Ectodermal cell (in vitro differentiated cells): Measurements from ENCODE around the gene CDH24.

Source experiments
- H3K27ac ChIP-seq: 2 replicates; pipeline ENCODE4 v1.7.0; 2013; ENCODE audit warnings: mild to moderate bottlenecking, low read depth, low read length; ENCODE audit not compliant: insufficient read depth, poor library complexity, severe bottlenecking
- H3K27me3 ChIP-seq: 2 replicates; pipeline ENCODE4 v1.7.0; 2013; ENCODE audit warnings: mild to moderate bottlenecking, low read length; ENCODE audit not compliant: insufficient read depth, control insufficient read depth, poor library complexity, severe bottlenecking
- H3K36me3 ChIP-seq: one replicate; pipeline ENCODE4 v1.7.0; 2013; ENCODE audit warnings: low read length; ENCODE audit not compliant: control insufficient read depth, insufficient read depth
- H3K4me1 ChIP-seq: one replicate; pipeline ENCODE4 v1.7.0; 2013; ENCODE audit warnings: low read length; ENCODE audit not compliant: control insufficient read depth, insufficient read depth
- H3K4me3 ChIP-seq: 2 replicates; pipeline ENCODE4 v1.7.0; 2013; ENCODE audit warnings: low read depth, low read length, control low read depth; ENCODE audit not compliant: insufficient read depth
- H3K9me3 ChIP-seq: 2 replicates; pipeline ENCODE4 v1.7.0; 2013; ENCODE audit warnings: mild to moderate bottlenecking, low read length, moderate library complexity; ENCODE audit not compliant: control insufficient read depth
- WGBS, 2 experiments: methylation state at CpG; one replicate each; pipeline ENCODE4 v1.1.7; 2013; ENCODE audit warnings: missing lambda C conversion rate in 2 of 2; 5-methylcytosine and 5-hydroxymethylcytosine counted together

Gene CDH24

GRCh38 chr14:23091294-23092225 lies 34.2 kb upstream of the CDH24 start:
- Histone ChIP-seq H3K36me3 (peaks cover 38% of the 10 kb centered on the region), H3K4me3 (no peak overlapping the region), H3K27me3 (no peaks in the 10 kb centered on the region), H3K27ac (no peak overlapping the region), H3K4me1 (peaks cover 14% of the 10 kb centered on the region), H3K9me3 (no peaks in the 10 kb centered on the region)
- WGBS, 2 experiments, result 86 to 87% methylated on average over 12 of the region's 12 CpGs

- 95 to 98% methylated on average over 4 of the region's 4 CpGs for WGBS, 2 experiments
- no peak overlapping the region for H3K27ac ChIP-seq
Observed at GRCh38 chr14:23090254-23090636, 32.9 kb upstream of the CDH24 start.

GRCh38 chr14:23089498-23090253 lies 32.4 kb upstream of the CDH24 start:
- no peak overlapping the region for H3K4me3 ChIP-seq
- peaks cover 12% of the 10 kb centered on the region for H3K4me1 ChIP-seq
- no peaks in the 10 kb centered on the region for H3K9me3 ChIP-seq
- no peaks in the 10 kb centered on the region for H3K27me3 ChIP-seq
- WGBS, 2 experiments, result 92 to 96% methylated on average over 12 of the region's 12 CpGs
- H3K36me3 ChIP-seq, result peaks cover 55% of the 10 kb centered on the region
- no peak overlapping the region for H3K27ac ChIP-seq

More at GRCh38 chr14:23090254-23090636, 32.9 kb upstream of the CDH24 start:
- no peaks in the 10 kb centered on the region for H3K9me3 ChIP-seq
- H3K36me3 ChIP-seq, result peaks cover 51% of the 10 kb centered on the region
- no peak overlapping the region for H3K4me3 ChIP-seq
- no peaks in the 10 kb centered on the region for H3K27me3 ChIP-seq
- peaks cover 12% of the 10 kb centered on the region for H3K4me1 ChIP-seq

GRCh38 chr14:23086565-23086964 lies 29.2 kb upstream of the CDH24 start:
- WGBS, 2 experiments, result 92 to 96% methylated on average over 1 of the region's 1 CpG
- peaks cover 68% of the 10 kb centered on the region for H3K36me3 ChIP-seq
- no peaks in the 10 kb centered on the region for H3K4me1 ChIP-seq

GRCh38 chr14:23085458-23085857 lies 28.1 kb upstream of the CDH24 start:
- Histone ChIP-seq H3K27ac (no peak overlapping the region), H3K36me3 (peaks cover 74% of the 10 kb centered on the region), H3K27me3 (no peaks in the 10 kb centered on the region), H3K9me3 (no peaks in the 10 kb centered on the region), H3K4me3 (no peak overlapping the region), H3K4me1 (no peaks in the 10 kb centered on the region)
- WGBS, 2 experiments, result 96 to 98% methylated on average over 3 of the region's 3 CpGs

More at GRCh38 chr14:23086565-23086964, 29.2 kb upstream of the CDH24 start:
- Histone ChIP-seq H3K9me3 (no peaks in the 10 kb centered on the region), H3K4me3 (no peak overlapping the region), H3K27ac (no peak overlapping the region), H3K27me3 (no peaks in the 10 kb centered on the region)

GRCh38 chr14:23080474-23080873 lies 23.2 kb upstream of the CDH24 start:
- WGBS, 2 experiments, result 89 to 97% methylated on average over 1 of the region's 1 CpG
- Histone ChIP-seq H3K27ac (no peak overlapping the region), H3K27me3 (no peaks in the 10 kb centered on the region), H3K4me3 (no peak overlapping the region), H3K36me3 (peaks cover 70% of the 10 kb centered on the region), H3K4me1 (no peaks in the 10 kb centered on the region), H3K9me3 (no peaks in the 10 kb centered on the region)

- no peaks in the 10 kb centered on the region for H3K9me3 ChIP-seq
- H3K4me3 ChIP-seq, result no peak overlapping the region
- H3K27me3 ChIP-seq, result no peaks in the 10 kb centered on the region
- WGBS, 2 experiments, result 98 to 99% methylated on average over 2 of the region's 2 CpGs
- no peak overlapping the region for H3K27ac ChIP-seq
- H3K36me3 ChIP-seq, result peaks cover 65% of the 10 kb centered on the region
- no peaks in the 10 kb centered on the region for H3K4me1 ChIP-seq
Observed at GRCh38 chr14:23079716-23080115, 22.4 kb upstream of the CDH24 start.

- H3K27me3 ChIP-seq, result no peaks in the 10 kb centered on the region
- 81 to 87% methylated on average over 2 of the region's 2 CpGs for WGBS, 2 experiments
- peaks cover 59% of the 10 kb centered on the region for H3K36me3 ChIP-seq
- no peak overlapping the region for H3K27ac ChIP-seq
- H3K4me3 ChIP-seq, result no peak overlapping the region
- H3K9me3 ChIP-seq, result no peaks in the 10 kb centered on the region
- no peaks in the 10 kb centered on the region for H3K4me1 ChIP-seq
Observed at GRCh38 chr14:23078692-23079116, 21.4 kb upstream of the CDH24 start.

- Histone ChIP-seq H3K27ac (no peak overlapping the region), H3K27me3 (no peaks in the 10 kb centered on the region), H3K4me3 (no peak overlapping the region), H3K9me3 (no peaks in the 10 kb centered on the region), H3K4me1 (no peaks in the 10 kb centered on the region), H3K36me3 (peaks cover 63% of the 10 kb centered on the region)
- 97 to 98% methylated on average over 5 of the region's 5 CpGs for WGBS, 2 experiments
Observed at GRCh38 chr14:23077962-23078361, 20.6 kb upstream of the CDH24 start.

GRCh38 chr14:23076785-23077408 lies 19.6 kb upstream of the CDH24 start:
- WGBS, 2 experiments, result 88 to 92% methylated on average over 4 to 5 of the region's 5 CpGs
- H3K36me3 ChIP-seq, result peaks cover 57% of the 10 kb centered on the region
- no peak overlapping the region for H3K27ac ChIP-seq

More at GRCh38 chr14:23076785-23077408, 19.6 kb upstream of the CDH24 start:
- H3K9me3 ChIP-seq, result no peaks in the 10 kb centered on the region
- H3K27me3 ChIP-seq, result no peaks in the 10 kb centered on the region
- H3K4me3 ChIP-seq, result no peak overlapping the region
- peaks cover 5% of the 10 kb centered on the region for H3K4me1 ChIP-seq
